ENCODE data around the gene RPS17. TPM values are rescaled to one million over a fixed set of nuclear protein-coding genes. Genes with fewer than 3 reads are reported as not detected.
A peak's percentile ranks its signal among the peaks of the same experiment; 100 is the strongest.
"Not testable (repeated sequence)": the region's sequence is repeated elsewhere in the genome, so short reads cannot be mapped to it uniquely, and the experiment has no call there.

RPS17 gene
- polyA plus RNA-seq, 3 donors, result 2,020 to 2,225 (median 2,037) TPM

DNA sequence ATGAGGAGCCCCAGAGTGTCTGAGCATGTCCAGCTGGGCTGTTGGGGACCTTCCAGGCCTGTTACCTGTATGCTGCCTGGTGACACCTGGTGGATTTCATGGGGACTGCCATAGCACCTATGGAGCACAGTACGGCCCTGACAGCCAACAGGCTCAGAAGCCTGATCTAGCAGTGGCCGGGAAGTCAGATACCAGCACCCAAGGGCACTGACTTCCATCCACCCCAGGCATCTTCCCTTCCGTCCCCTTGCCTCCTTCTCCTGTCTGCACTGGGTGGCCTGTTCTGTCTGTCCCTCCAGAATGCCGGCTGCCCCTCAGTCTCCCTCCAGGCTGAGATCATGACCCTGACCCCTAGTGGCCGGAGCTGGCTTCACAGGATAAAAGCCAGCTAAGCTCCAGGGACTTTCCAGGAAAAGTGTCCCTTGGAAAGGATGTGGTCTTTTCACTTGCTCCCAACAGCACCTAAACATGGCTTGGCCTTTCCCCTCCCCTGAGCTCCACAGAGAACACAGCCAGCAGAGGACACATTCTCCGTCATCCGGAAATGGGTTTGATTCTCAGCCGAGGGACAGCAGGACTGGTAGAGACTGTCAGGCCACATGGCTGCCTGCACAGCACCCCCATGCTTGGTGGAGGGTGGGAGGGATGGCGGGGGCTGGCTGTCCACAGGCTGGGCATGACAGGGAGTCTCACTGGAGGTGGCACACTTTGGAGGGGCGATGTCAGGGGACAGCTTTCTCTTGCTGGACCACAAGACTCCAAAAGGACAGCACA, 9.5 kb downstream of the RPS17 start:
- DNase-seq (ENCODE audit: low read depth in 3 of 3, low spot score in 2 of 3), result peak in 2 of 3 donors; percentile 62 to 65

DNA sequence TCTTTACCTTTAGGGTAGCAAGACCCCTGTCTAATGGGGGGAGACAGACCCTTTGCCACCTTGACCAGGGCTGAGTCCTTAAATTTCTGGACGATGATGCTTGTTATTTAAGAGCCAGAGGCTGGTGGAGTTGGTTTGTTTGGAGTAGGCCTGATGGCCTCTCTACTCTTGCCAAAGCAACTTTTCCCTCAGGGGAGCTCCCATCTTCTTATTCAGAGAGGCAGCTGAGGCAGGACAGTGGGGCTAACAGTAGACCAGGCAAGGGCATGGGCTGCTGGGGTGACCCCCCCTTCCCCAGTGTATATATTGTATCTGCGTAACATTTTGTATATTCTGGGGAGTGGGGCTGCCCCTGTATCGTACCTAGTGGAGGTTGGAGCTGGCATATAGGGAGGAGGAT, 10.3 kb downstream of the RPS17 start:
- DNase-seq (ENCODE audit: low read depth in 3 of 3, low spot score in 2 of 3), result no peak

DNA sequence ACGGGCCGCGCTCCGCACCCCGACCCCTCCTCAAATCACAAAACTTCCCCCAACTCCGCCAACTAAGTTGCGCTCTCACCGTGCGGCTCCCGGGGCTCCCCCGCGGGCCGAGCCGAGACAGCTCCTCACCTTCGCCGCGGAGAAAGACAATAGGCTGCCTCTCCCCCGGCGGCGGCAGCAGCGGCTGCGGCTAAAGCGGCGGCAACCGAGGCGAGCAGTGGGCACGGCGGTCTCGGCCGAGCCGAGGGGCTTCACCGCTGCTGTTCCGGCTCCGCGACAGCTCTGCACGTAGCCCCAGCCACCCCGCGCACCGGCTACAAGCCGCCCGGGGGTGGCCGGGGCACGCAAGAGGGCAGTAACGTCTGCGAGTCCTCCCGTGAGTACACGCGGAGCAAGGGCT, 26.7 kb downstream of the RPS17 start:
- not testable (repeated sequence) for DNase-seq (ENCODE audit: low read depth in 3 of 3, low spot score in 2 of 3)

DNA sequence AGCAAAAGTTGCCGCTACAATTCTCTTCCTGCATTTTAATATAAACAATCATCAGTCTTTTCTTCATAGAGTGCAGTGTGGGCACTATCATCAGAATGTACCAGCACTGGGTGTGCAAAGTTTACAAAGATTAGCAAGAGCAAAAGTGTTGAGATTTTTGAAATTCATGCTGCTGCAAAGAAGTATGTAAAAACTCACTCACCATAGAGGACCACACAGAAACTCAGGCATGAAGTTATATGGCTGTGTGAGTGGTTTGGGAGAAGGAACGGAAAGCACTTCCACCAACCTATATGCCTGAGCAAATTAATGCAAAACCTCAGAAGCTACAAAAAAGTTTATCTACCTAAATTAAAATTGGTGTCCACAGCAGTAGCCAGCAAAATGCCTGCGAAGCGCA, 32.6 kb downstream of the RPS17 start:
- DNase-seq (ENCODE audit: low read depth in 3 of 3, low spot score in 2 of 3), result not testable (repeated sequence)

DNA sequence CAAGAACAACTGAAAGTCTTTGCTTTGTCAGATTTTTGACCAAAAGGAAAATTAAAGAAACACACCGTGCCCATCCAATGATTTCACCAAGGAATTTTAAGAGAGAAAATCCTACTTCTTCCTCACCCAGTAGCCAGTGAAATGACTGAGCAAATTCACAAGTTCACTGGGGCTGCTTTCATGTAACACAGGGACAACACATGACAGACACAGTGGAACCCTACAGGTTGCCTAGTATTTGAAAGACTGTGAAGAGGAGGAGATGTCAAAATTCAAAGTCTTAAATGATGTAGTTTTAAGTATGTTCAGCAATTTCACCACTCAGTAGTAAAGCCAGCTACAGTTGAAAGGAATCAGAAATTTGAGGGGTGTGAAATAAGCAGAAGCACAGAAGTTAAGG, 33.2 kb downstream of the RPS17 start:
- DNase-seq (ENCODE audit: low read depth in 3 of 3, low spot score in 2 of 3), result not testable (repeated sequence)

DNA sequence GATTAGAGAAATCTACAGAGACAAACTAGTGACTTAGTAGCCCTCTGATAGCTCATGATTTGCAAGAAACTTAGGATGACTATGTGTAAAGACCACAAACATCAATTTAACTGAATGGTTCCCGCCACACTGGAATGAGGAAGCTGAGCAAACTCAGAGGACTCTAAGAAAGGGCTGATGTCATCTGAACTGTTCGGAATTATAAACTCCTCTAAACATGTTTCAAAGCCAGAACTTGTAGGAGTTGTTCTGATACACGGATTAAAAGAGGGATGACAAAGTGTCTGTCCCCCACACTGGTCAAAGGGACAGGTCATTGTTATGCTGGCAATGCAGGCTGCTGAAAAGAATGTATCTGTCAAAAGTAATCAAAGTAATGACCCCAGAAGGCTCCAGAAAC, 34.4 kb downstream of the RPS17 start:
- not testable (repeated sequence) for DNase-seq (ENCODE audit: low read depth in 3 of 3, low spot score in 2 of 3)

DNA sequence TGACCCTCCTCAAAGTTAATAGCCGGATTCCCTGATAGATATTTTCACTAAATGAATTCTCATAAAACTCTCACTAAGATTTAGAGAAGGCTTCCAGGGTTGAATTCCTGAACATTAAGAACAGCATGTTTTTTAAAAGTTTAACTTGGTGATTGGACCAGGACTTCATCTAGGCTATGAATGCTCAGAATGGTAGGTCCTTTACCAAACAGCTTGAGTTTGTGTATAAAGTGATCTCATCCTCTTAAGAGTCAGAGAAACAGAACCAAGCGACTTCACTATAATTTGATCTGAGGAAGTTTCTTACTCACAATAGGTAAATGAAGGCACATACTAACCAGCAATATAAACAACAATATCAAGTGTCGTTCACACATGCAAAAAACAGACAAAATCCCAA, 36.2 kb downstream of the RPS17 start:
- not testable (repeated sequence) for DNase-seq (ENCODE audit: low read depth in 3 of 3, low spot score in 2 of 3)

DNA sequence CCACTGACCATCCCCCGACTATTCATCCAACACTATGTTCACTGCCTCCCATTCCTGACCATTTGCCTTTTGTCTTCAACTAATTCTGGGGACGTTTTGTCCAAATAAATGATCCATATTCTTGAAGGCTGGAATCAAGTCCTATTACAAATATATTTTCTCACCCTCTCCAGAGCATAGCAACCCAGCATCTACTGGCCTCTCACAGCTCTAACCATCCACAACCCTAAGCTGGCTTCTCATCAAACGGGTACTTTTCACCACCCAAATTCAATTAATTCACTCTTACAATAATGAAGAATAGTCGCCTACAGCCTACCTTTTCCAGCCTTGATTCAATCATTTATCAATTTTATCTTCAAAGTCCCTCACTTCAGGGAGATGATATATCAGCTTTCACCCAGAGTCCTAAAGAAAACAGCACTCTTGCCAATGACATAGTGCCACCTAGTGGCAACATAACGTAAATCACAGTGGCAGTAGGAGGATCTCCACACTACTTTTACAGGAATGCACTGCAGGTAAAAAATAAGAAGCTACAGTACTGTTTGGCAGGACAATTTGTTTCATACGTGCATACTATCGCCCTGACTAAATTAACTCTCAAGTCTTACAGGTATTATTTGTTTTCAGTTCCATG, 37.4 kb downstream of the RPS17 start:
- DNase-seq (ENCODE audit: low read depth in 3 of 3, low spot score in 2 of 3), result not testable (repeated sequence)

DNA sequence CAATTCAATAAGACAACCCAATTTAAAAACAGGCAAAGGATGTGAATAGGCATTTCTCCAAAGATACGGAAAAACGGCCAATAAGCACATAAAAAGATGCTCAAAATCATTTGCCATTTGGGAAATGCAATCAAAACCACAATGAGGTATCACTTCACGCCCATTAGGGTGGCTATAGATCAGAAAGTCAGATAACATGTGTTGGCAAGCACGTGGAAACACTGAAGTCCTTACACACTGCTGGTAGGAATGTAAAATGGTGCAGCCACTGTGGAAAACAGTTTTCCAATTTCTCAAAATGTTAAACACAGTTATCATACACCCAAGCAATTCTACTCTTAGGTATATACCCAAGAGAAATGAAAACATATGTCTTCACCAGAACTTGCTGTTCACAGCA, 39.5 kb downstream of the RPS17 start:
- not testable (repeated sequence) for DNase-seq (ENCODE audit: low read depth in 3 of 3, low spot score in 2 of 3)

DNA sequence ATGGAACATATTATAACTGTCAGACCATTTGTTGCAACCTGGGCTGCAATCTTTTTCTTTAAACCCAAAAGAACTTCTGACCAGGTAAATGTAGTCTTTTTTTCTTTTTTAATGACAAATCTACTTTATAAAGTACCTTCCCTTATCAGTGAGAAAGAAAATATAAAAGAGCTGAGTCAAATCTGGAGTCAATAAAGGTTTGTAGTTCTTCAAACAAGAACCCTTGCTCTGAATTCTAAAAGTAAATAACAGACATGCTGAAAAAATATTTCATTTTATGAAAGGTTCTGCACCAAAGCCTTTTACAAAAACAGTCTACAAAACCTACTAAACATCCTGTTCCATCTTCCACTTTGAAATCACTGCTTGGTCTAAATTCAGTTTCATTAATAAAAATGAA, 42.3 kb downstream of the RPS17 start:
- not testable (repeated sequence) for DNase-seq (ENCODE audit: low read depth in 3 of 3, low spot score in 2 of 3)

DNA sequence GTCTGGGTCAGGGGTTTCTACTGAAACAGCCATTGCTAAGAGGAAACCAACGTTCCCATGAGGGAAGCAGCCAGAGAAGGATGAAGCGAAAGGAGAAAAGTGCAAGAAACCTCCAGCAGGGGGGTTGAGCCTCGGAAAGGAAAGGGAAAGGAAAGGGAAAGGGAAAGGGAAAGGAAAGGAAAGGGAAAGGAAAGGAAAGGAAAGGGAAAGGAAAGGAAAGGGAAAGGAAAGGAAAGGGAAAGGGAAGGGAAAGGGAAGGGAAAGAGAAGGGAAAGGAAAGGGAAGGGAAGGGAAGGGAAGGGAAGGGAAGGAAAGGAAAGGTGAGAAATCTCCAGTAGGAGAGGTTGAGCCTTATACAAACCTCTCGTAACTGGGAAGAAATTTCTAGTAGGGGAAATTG, 52.0 kb downstream of the RPS17 start:
- DNase-seq (ENCODE audit: low read depth in 3 of 3, low spot score in 2 of 3), result not testable (repeated sequence)

DNA sequence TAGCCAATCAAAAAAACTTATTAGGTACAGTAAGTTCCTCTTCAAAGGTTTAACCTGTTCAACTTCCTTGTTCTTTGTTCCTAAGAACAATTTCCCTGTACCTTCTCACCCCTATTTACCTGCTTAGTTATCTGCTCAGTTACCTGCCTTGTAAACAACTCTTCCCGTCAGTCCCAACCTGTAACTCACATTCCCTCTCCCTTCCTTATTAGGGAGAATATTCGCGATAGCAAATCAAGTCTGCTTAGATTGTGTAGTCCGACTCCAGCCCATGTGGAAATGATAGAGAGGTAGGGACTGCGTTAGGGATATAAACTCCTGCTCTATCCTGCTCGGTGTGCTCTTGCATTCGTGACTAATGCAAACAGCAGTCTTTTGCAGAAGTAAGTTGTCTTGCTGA, 53.2 kb downstream of the RPS17 start:
- not testable (repeated sequence) for DNase-seq (ENCODE audit: low read depth in 3 of 3, low spot score in 2 of 3)

Other genes with a start within 250 kb of the RPS17 start
- gene GOLGA6L10, start 191.0 kb downstream of the RPS17 start, polyA plus RNA-seq (ENCODE audit: insufficient read length in 3 of 3), result 1 to 10 TPM; 3.5 to 4.2 (median 3.7) TPM
- gene GOLGA6L9, start 110.6 kb downstream of the RPS17 start, polyA plus RNA-seq (ENCODE audit: insufficient read length in 3 of 3), result 1 to 10 TPM; 4.6 to 7.4 (median 5.9) TPM
- gene CPEB1, start 106.9 kb upstream of the RPS17 start, polyA plus RNA-seq (ENCODE audit: insufficient read length in 3 of 3), result 1 to 10 TPM; 2.2 to 3.0 (median 2.5) TPM
- gene AP3B2, start 169.4 kb upstream of the RPS17 start, polyA plus RNA-seq (ENCODE audit: insufficient read length in 3 of 3), result 1 to 10 TPM; 1.9 to 2.8 (median 2.1) TPM

All from right renal cortex interstitium (tissue), 3 donors.